PC-9 (cell line): Measurements from ENCODE around the gene PTPRT. TPM values are rescaled to one million over a fixed set of nuclear protein-coding genes. Genes with fewer than 3 reads are reported as not detected.

Source experiments
- BruUV-seq: library from RNA; stranded (reverse); fragments of 400-500 nt; replicated peaks from 2 replicates; lab custom pipeline; 2021; lab: Mats Ljungman, UMichigan
- CTCF ChIA-PET: fragments of 300-600 bp; sonication (Branson Sonifier 250); formaldehyde crosslinking; loops from one replicate; lab custom pipeline; 2022; ENCODE audit warnings: antibody characterized with exemption; lab: Charles Lee
- POLR2A ChIA-PET: fragments of 300-600 bp; sonication (Branson Sonifier 250); formaldehyde crosslinking; loops from one replicate; lab custom pipeline; 2022; ENCODE audit warnings: antibody characterized with exemption; ENCODE audit not compliant: unreplicated experiment; lab: Charles Lee
- DNase-seq, 2 experiments: peaks; one replicate each; pipeline versions ENCODE4 v3.0.0 to v3.0.0-alpha.2; 2015 to 2022; ENCODE audit warnings: mixed read lengths in 1 of 2
- H2AFZ ChIP-seq: fragments of 200-600 bp; sonication (generic); 2 replicates; pipeline ENCODE4 v1.8.1; 2017; ENCODE audit warnings: antibody characterized with exemption
- H3F3A ChIP-seq: fragments of 200-600 bp; sonication (generic); 2 replicates; pipeline ENCODE4 v1.8.1; 2017; ENCODE audit warnings: antibody characterized with exemption, mild to moderate bottlenecking, low read depth; ENCODE audit not compliant: insufficient read depth
- H3K27ac ChIP-seq: fragments of 200-600 bp; sonication (generic); 2 replicates; pipeline ENCODE4 v1.6.1; 2016; ENCODE audit warnings: mixed run types
- H3K27me3 ChIP-seq: fragments of 200-600 bp; sonication (generic); 2 replicates; pipeline ENCODE4 v1.6.1; 2016; ENCODE audit warnings: low read depth, mixed run types; ENCODE audit not compliant: insufficient read depth
- H3K36me3 ChIP-seq: fragments of 200-600 bp; sonication (generic); 2 replicates; pipeline ENCODE4 v1.6.1; 2016; ENCODE audit warnings: low read depth, mixed run types
- H3K4me1 ChIP-seq: fragments of 200-600 bp; sonication (generic); replicated peaks from 2 replicates; pipeline ENCODE4 v1.6.1; 2016; ENCODE audit warnings: mixed run types; ENCODE audit not compliant: insufficient read depth
- H3K4me2 ChIP-seq: fragments of 200-600 bp; sonication (generic); 2 replicates; pipeline ENCODE4 v1.6.1; 2017; ENCODE audit warnings: mixed run types
- H3K4me3 ChIP-seq: fragments of 200-600 bp; sonication (generic); 2 replicates; pipeline ENCODE4 v1.6.1; 2016; ENCODE audit warnings: mixed run types
- H3K79me2 ChIP-seq: fragments of 200-600 bp; sonication (generic); 2 replicates; pipeline ENCODE4 v1.6.1; 2017; ENCODE audit warnings: low read depth, mixed run types
- H3K9me2 ChIP-seq: fragments of 200-600 bp; sonication (generic); 2 replicates; pipeline ENCODE4 v1.8.1; 2017; ENCODE audit warnings: mild to moderate bottlenecking; ENCODE audit not compliant: insufficient read depth
- H3K9me3 ChIP-seq: fragments of 200-600 bp; sonication (generic); 2 replicates; pipeline ENCODE4 v1.8.1; 2016; ENCODE audit warnings: low read depth; ENCODE audit not compliant: insufficient read depth
- H4K20me1 ChIP-seq: fragments of 200-600 bp; sonication (generic); 2 replicates; pipeline ENCODE4 v1.8.1; 2017; ENCODE audit not compliant: insufficient read depth
- CTCF ChIP-seq: fragments of 200-600 bp; sonication (generic); conservative IDR thresholded peaks from 2 replicates; pipeline ENCODE4 v1.6.1; 2017; ENCODE audit warnings: mixed run types, antibody characterized with exemption, mild to moderate bottlenecking, moderate library complexity
- EZH2 ChIP-seq: fragments of 200-600 bp; sonication (generic); IDR thresholded peaks from 2 replicates; pipeline ENCODE4 v1.8.0; 2017; ENCODE audit warnings: antibody characterized with exemption, low read depth
- intact Hi-C: fragments of 100-400 bp; cut with micrococcal nuclease; formaldehyde crosslinking; loops from one replicate; pipeline ENCODE4 v1.10.0; 2022; ENCODE audit not compliant: unreplicated experiment
- total RNA-seq: library from RNA; stranded (reverse); gene quantifications from 2 replicates; pipeline ENCODE4 v1.2.3, GENCODE V29; 2021

The PTPRT gene
- total RNA-seq, 1 experiment from 2014 or later, result not detected

- no peaks in the 10 kb centered on the region for H3K27me3 ChIP-seq
- no peaks in the 10 kb centered on the region for H3K9me2 ChIP-seq
- DNase-seq, result no peak
- intact Hi-C loops, result no loop called here
- no peaks in the 10 kb centered on the region for H3K36me3 ChIP-seq
- no peaks in the 10 kb centered on the region for H3F3A ChIP-seq
- H3K4me3 ChIP-seq, result no peak overlapping the region
- no TSS peak for BruUV-seq
- ChIA-PET CTCF (no interaction called here), POLR2A (no interaction called here)
- H3K4me1 ChIP-seq, result no peaks in the 10 kb centered on the region
- H3K9me3 ChIP-seq, result no peaks in the 10 kb centered on the region
- H2AFZ ChIP-seq, result no peak overlapping the region
- H3K27ac ChIP-seq, result no peak overlapping the region
- H3K4me2 ChIP-seq, result no peak overlapping the region
- TF ChIP-seq EZH2 (no peak), CTCF (no peak)
- H4K20me1 ChIP-seq, result no peaks in the 10 kb centered on the region
- H3K79me2 ChIP-seq, result no peaks in the 10 kb centered on the region
Observed at GRCh38 chr20:42191140-42191860, 998.4 kb downstream of the PTPRT start.

- BruUV-seq, result no TSS peak
- H3K9me3 ChIP-seq, result no peaks in the 10 kb centered on the region
- no peaks in the 10 kb centered on the region for H3F3A ChIP-seq
- no peaks in the 10 kb centered on the region for H3K9me2 ChIP-seq
- no peaks in the 10 kb centered on the region for H3K79me2 ChIP-seq
- H3K4me3 ChIP-seq, result no peak overlapping the region
- no peaks in the 10 kb centered on the region for H4K20me1 ChIP-seq
- no peak overlapping the region for H3K27ac ChIP-seq
- intact Hi-C loops, result no loop called here
- no peak overlapping the region for H3K4me2 ChIP-seq
- CTCF ChIA-PET, result no interaction called here
- H3K36me3 ChIP-seq, result no peaks in the 10 kb centered on the region
- POLR2A ChIA-PET, result no interaction called here
- no peaks in the 10 kb centered on the region for H3K27me3 ChIP-seq
- H3K4me1 ChIP-seq, result no peaks in the 10 kb centered on the region
- TF ChIP-seq CTCF (no peak), EZH2 (no peak)
- no peak overlapping the region for H2AFZ ChIP-seq
- no peak for DNase-seq
Observed at GRCh38 chr20:42190084-42190483, 999.6 kb downstream of the PTPRT start.

GRCh38 chr20:42186337-42186736, 1003.4 kb downstream of the PTPRT start:
- Histone ChIP-seq H3K36me3 (no peaks in the 10 kb centered on the region), H3K4me3 (no peak overlapping the region), H3K27ac (no peak overlapping the region), H3K4me2 (no peak overlapping the region), H3K9me3 (no peaks in the 10 kb centered on the region), H4K20me1 (no peaks in the 10 kb centered on the region), H3K79me2 (no peaks in the 10 kb centered on the region), H3K27me3 (no peaks in the 10 kb centered on the region), H3K9me2 (no peaks in the 10 kb centered on the region), H2AFZ (no peak overlapping the region), H3F3A (no peaks in the 10 kb centered on the region), H3K4me1 (no peaks in the 10 kb centered on the region)
- BruUV-seq, result no TSS peak
- intact Hi-C loops, result no loop called here
- ChIA-PET CTCF (no interaction called here), POLR2A (no interaction called here)
- DNase-seq, result no peak
- TF ChIP-seq EZH2 (no peak), CTCF (no peak)
